GM12878 (cell line): Measurements from ENCODE around the gene ZDHHC14. TPM values are rescaled to one million over a fixed set of nuclear protein-coding genes. Genes with fewer than 3 reads are reported as not detected.

Experiments used
- ATAC-seq: fragments of 200-7000 bp; cut with Tn5 transposase; 3 replicates; pipeline ENCODE4 v1.9.1; 2020; ENCODE audit warnings: mild to moderate bottlenecking, moderate library complexity
- BruUV-seq: library from RNA; stranded (reverse); fragments of 400-500 nt; replicated peaks from 2 replicates; lab custom pipeline; 2021; lab: Mats Ljungman, UMichigan
- CTCF ChIA-PET: fragments of 300-600 bp; sonication (Branson Sonifier 250); formaldehyde crosslinking; extraction: SDS; loops from one replicate; lab custom pipeline; 2021; ENCODE audit warnings: inconsistent platforms; lab: Yijun Ruan, JAX
- POLR2A ChIA-PET: fragments of 350-600 bp; formaldehyde crosslinking; extraction: SDS; loops from one replicate; lab custom pipeline; 2021; ENCODE audit warnings: inconsistent platforms; lab: Charles Lee
- RAD21 ChIA-PET: fragments of 300-600 bp; sonication (Branson Sonifier 250); formaldehyde crosslinking; loops from one replicate; lab custom pipeline; 2023; ENCODE audit warnings: antibody characterized with exemption; ENCODE audit not compliant: unreplicated experiment; lab: Charles Lee
- SMC1A ChIA-PET: fragments of 300-600 bp; sonication (Branson Sonifier 250); formaldehyde crosslinking; loops from one replicate; lab custom pipeline; 2023; ENCODE audit not compliant: unreplicated experiment, uncharacterized antibody; lab: Charles Lee
- DNase-seq: peaks from one replicate; pipeline ENCODE4 v3.0.0-alpha.2; 2011; ENCODE audit warnings: low read depth, low spot score
- FAIRE-seq: peaks from 3 replicates; lab custom pipeline; 2011; peaks lifted over from hg19 to GRCh38; lab: Jason Lieb, UNC
- H2AFZ ChIP-seq: 2 replicates; pipeline ENCODE4 v1.6.0; 2011; ENCODE audit warnings: low read depth, low read length, control low read depth; ENCODE audit not compliant: control insufficient read depth
- H3K27ac ChIP-seq: 2 replicates; pipeline ENCODE4 v1.5.1; 2011; ENCODE audit warnings: control low read depth; ENCODE audit not compliant: control insufficient read depth, insufficient read depth
- H3K27me3 ChIP-seq, 2 experiments: replicated peaks in 1 of 2; 2 replicates each; pipeline versions ENCODE4 v1.6.0 to v1.6.1; 2011; ENCODE audit warnings: low read length in 1 of 2; ENCODE audit not compliant: control insufficient read depth in 2 of 2, insufficient read depth in 2 of 2
- H3K36me3 ChIP-seq, 2 experiments: 2 replicates each; pipeline ENCODE4 v1.5.1; 2011; ENCODE audit warnings: low read length in 1 of 2; ENCODE audit not compliant: control insufficient read depth in 2 of 2, insufficient read depth in 2 of 2
- H3K4me1 ChIP-seq: 2 replicates; pipeline ENCODE4 v1.6.1; 2011; ENCODE audit warnings: mild to moderate bottlenecking, low read length, moderate library complexity, mixed read lengths; ENCODE audit not compliant: control insufficient read depth, insufficient read depth
- H3K4me2 ChIP-seq: 2 replicates; pipeline ENCODE4 v1.6.0; 2011; ENCODE audit warnings: control low read depth; ENCODE audit not compliant: control insufficient read depth, insufficient read depth
- H3K4me3 ChIP-seq: fragments of 200-600 bp; sonication (generic); 2 replicates; pipeline ENCODE4 v1.5.1; 2016
- H3K79me2 ChIP-seq: 2 replicates; pipeline ENCODE4 v1.6.0; 2011; ENCODE audit warnings: low read length; ENCODE audit not compliant: control insufficient read depth, insufficient read depth
- H3K9ac ChIP-seq: 2 replicates; pipeline ENCODE4 v1.8.0; 2011; ENCODE audit warnings: low read length, control low read depth, mixed read lengths; ENCODE audit not compliant: control insufficient read depth, insufficient read depth
- H3K9me3 ChIP-seq: replicated peaks from 3 replicates; pipeline ENCODE4 v1.5.1; 2011; ENCODE audit warnings: mild to moderate bottlenecking, low read length; ENCODE audit not compliant: control insufficient read depth, insufficient read depth
- H4K20me1 ChIP-seq: 2 replicates; pipeline ENCODE4 v1.6.0; 2011; ENCODE audit not compliant: control insufficient read depth, insufficient read depth
- CREB1 ChIP-seq: IDR thresholded peaks from 2 replicates; pipeline ENCODE4 v1.6.1; 2012; ENCODE audit warnings: low read depth, mild to moderate bottlenecking, inconsistent platforms
- FOS ChIP-seq: IDR thresholded peaks from 3 replicates; pipeline ENCODE4 v1.6.1; 2011; ENCODE audit warnings: borderline replicate concordance; ENCODE audit not compliant: insufficient read length; ENCODE audit errors: extremely low read depth
- HDAC2 ChIP-seq: fragments of 200-600 bp; sonication (generic); IDR thresholded peaks from 2 replicates; pipeline ENCODE4 v1.6.1; 2017
- IKZF1 ChIP-seq: fragments of 450-650 bp; conservative IDR thresholded peaks from 2 replicates; pipeline ENCODE4 v1.6.1; 2017; ENCODE audit warnings: antibody characterized with exemption, mild to moderate bottlenecking
- NR2C2 ChIP-seq: IDR thresholded peaks from 2 replicates; pipeline ENCODE4 v1.6.1; 2011; ENCODE audit warnings: borderline replicate concordance, low read depth; ENCODE audit not compliant: control insufficient read depth, insufficient read length
- PKNOX1 ChIP-seq: fragments of 450-650 bp; IDR thresholded peaks from 2 replicates; pipeline ENCODE4 v1.6.1; 2016; ENCODE audit warnings: mild to moderate bottlenecking
- POLR2A ChIP-seq: IDR thresholded peaks from 2 replicates; pipeline ENCODE4 v1.6.1; 2011; ENCODE audit warnings: low read depth, mild to moderate bottlenecking, low read length
- SIX5 ChIP-seq: IDR thresholded peaks from 2 replicates; pipeline ENCODE4 v1.6.1; 2011; ENCODE audit warnings: mild to moderate bottlenecking, low read depth, low read length, moderate library complexity; ENCODE audit not compliant: severe bottlenecking
- SMC3 ChIP-seq: IDR thresholded peaks from 2 replicates; pipeline ENCODE4 v1.6.1; 2011; ENCODE audit warnings: low read length, improper control_type of control experiment, borderline replicate concordance
- WGBS: methylation state at CpG from one replicate; pipeline ENCODE4 v1.1.6; 2016; ENCODE audit warnings: low lambda C conversion rate; ENCODE audit not compliant: insufficient replicate concordance, insufficient coverage; ENCODE audit errors: missing lambda C conversion rate; 5-methylcytosine and 5-hydroxymethylcytosine counted together
- in situ Hi-C: fragments of 300-500 bp; cut with MboI; formaldehyde crosslinking; loops from 9 replicates; pipeline ENCODE4 v1.14.3; 2018; ENCODE audit warnings: mixed read lengths
- intact Hi-C: fragments of 100-400 bp; cut with micrococcal nuclease; formaldehyde crosslinking; loops from one replicate; pipeline ENCODE4 v1.14.2; 2022; ENCODE audit not compliant: unreplicated experiment
- polyA plus RNA-seq, 11 experiments: library from polyadenylated mRNA; depleted of rRNA in 4 of 11; unstranded in 6 of 11; stranded (reverse) in 5 of 11; fragments of >200 nt; fragmentation: Nextera tagmentation in 4 of 11; fragmentation: Illumina TruSeq in 1 of 11; extraction: Ambion mirVana in 4 of 11; extraction: Trizol in 1 of 11; gene quantifications; 1 replicate in 1 of 11; 2 replicates in 10 of 11; pipeline versions ENCODE4 v1.2.1 to v1.2.3, GENCODE V29; 2011 to 2016; ENCODE audit warnings: inconsistent platforms in 2 of 11, missing spikeins in 2 of 11, low read depth in 1 of 11
- total RNA-seq, 4 experiments: library from RNA; depleted of rRNA in 3 of 4; stranded (reverse); fragments of >200 nt in 3 of 4; fragmentation: Illumina TruSeq in 1 of 4; extraction: Trizol in 1 of 4; gene quantifications; 2 replicates each; pipeline versions ENCODE4 v1.2.1 to v1.2.3, GENCODE V29; 2013 to 2021

The ZDHHC14 gene
- total and polyA plus RNA-seq, 10 of the 15 experiments (the other 5 are each of a cell fraction or from before 2014, with no cell fraction given), result 0.15 to 16.0 (median 0.76) TPM; not detected in 1

DNA sequence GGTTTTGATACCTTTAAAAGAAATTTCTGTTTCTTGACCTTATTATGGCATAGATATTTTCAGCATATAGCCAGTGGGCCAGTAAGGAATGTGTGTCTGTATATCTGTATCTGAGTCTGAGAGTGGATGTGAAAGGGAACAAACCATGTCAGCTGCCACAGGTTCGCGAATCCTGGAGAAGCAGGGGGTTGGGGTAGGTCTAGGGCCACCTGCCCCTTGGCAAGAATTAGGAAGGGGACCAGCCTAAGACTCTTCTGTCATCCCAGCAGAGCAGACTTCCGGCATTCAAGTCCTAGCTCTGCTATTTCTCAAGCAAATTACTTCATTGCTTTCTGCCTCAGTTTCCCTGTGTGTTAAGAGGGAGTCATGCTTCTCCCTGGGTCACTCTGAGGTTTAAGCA is 261.7 kb downstream of the ZDHHC14 start:
- ChIA-PET SMC1A (interaction anchor here (1.4 kb wide), 1 partner anchor 24 kb away, joined by 3 read pairs; no protein-coding TSS in a partner anchor), POLR2A (no interaction called here), CTCF (interaction anchor here (0.6 to 2.1 kb wide), 3 partner anchors 24 to 437 kb away, joined by 3 to 6 read pairs (median 5); no protein-coding TSS in a partner anchor), RAD21 (no interaction called here)
- WGBS, result 50% methylated on average over 3 of the region's 3 CpGs
- no peak overlapping the region for H3K27ac ChIP-seq
- DNase-seq (no peak), ATAC-seq (no peak), FAIRE-seq (no peak)
- no peaks in the 10 kb centered on the region for H3K79me2 ChIP-seq
- no peak overlapping the region for H3K4me2 ChIP-seq
- no peak overlapping the region for H3K9ac ChIP-seq
- H3K36me3 ChIP-seq, result no peaks in the 10 kb centered on the region; a peak in 1 of 4 replicates
- in situ Hi-C loops (no loop called here), intact Hi-C loops (no loop called here)
- no TSS peak for BruUV-seq
- H3K27me3 ChIP-seq, result no peaks in the 10 kb centered on the region
- no peak overlapping the region for H3K4me3 ChIP-seq
- TF ChIP-seq SIX5, result no peak
- TF ChIP-seq HDAC2, result no peak
- no peak for TF ChIP-seq IKZF1
- no peak for TF ChIP-seq PKNOX1
- TF ChIP-seq NR2C2, result no peak
- TF ChIP-seq SMC3, result no peak
- no peak for TF ChIP-seq POLR2A
- TF ChIP-seq FOS, result no peak
- TF ChIP-seq CREB1, result no peak
- no peak overlapping the region for H2AFZ ChIP-seq
- no peaks in the 10 kb centered on the region for H4K20me1 ChIP-seq
- no peaks in the 10 kb centered on the region; the same call in 2 of the 3 replicates for H3K9me3 ChIP-seq
- H3K4me1 ChIP-seq, result no peaks in the 10 kb centered on the region
